ENCODE measurements around the gene HIPK2. TPM values are rescaled to one million over a fixed set of nuclear protein-coding genes. Genes with fewer than 3 reads are reported as not detected.

Gene HIPK2
- total RNA-seq, 1 donor from 2014 or later, result 75.8 TPM

- H3K4me1 Mint-ChIP-seq, result peaks cover 22% of the 10 kb centered on the region
- no peak overlapping the region for H3K27ac Mint-ChIP-seq
- no peak for TF ChIP-seq CTCF (IDR thresholded peaks at IDR 0.05; ENCODE audit: unreplicated experiment)
- DNase-seq (ENCODE audit: low spot score in 2 of 2, unreplicated experiment in 2 of 2), result no peak
- no peaks in the 10 kb centered on the region for H3K9me3 Mint-ChIP-seq
- no peaks in the 10 kb centered on the region for H3K27me3 Mint-ChIP-seq (ENCODE audit: low read depth)
- no peak overlapping the region for H3K4me3 Mint-ChIP-seq
- H3K36me3 Mint-ChIP-seq, result peaks cover 5% of the 10 kb centered on the region
These were observed 114.1 kb downstream of the HIPK2 start for GRCh38 chr7:139663608-139664177.

- no peaks in the 10 kb centered on the region for H3K27me3 Mint-ChIP-seq (ENCODE audit: low read depth)
These were observed 115.9 kb downstream of the HIPK2 start for GRCh38 chr7:139661903-139662302.

GRCh38 chr7:139661043-139661440, 116.8 kb downstream of the HIPK2 start:
- peaks cover 26% of the 10 kb centered on the region for H3K4me1 Mint-ChIP-seq
- DNase-seq (ENCODE audit: low spot score in 2 of 2, unreplicated experiment in 2 of 2), result no peak
- peak overlapping the region; percentile 75 for H3K27ac Mint-ChIP-seq
- no peaks in the 10 kb centered on the region for H3K27me3 Mint-ChIP-seq (ENCODE audit: low read depth)
- peaks cover 5% of the 10 kb centered on the region for H3K36me3 Mint-ChIP-seq
- TF ChIP-seq CTCF (IDR thresholded peaks at IDR 0.05; ENCODE audit: unreplicated experiment), result no peak
- H3K9me3 Mint-ChIP-seq, result no peaks in the 10 kb centered on the region
- no peak overlapping the region for H3K4me3 Mint-ChIP-seq

More at GRCh38 chr7:139661903-139662302, 115.9 kb downstream of the HIPK2 start:
- Mint-ChIP-seq H3K9me3 (no peaks in the 10 kb centered on the region), H3K4me3 (no peak overlapping the region), H3K36me3 (peaks cover 5% of the 10 kb centered on the region), H3K27ac (peak overlapping the region; percentile 75), H3K4me1 (peaks cover 22% of the 10 kb centered on the region)
- no peak for DNase-seq (ENCODE audit: low spot score in 2 of 2, unreplicated experiment in 2 of 2)
- no peak for TF ChIP-seq CTCF (IDR thresholded peaks at IDR 0.05; ENCODE audit: unreplicated experiment)

- TF ChIP-seq CTCF (IDR thresholded peaks at IDR 0.05; ENCODE audit: unreplicated experiment), result no peak
- Mint-ChIP-seq H3K9me3 (no peaks in the 10 kb centered on the region), H3K4me1 (peaks cover 26% of the 10 kb centered on the region), H3K27ac (peak overlapping the region; percentile 87), H3K4me3 (no peak overlapping the region), H3K27me3 (ENCODE audit: low read depth) (no peaks in the 10 kb centered on the region), H3K36me3 (peaks cover 3% of the 10 kb centered on the region)
- DNase-seq (ENCODE audit: low spot score in 2 of 2, unreplicated experiment in 2 of 2), result no peak
These were observed 117.3 kb downstream of the HIPK2 start for GRCh38 chr7:139660317-139661042.

GRCh38 chr7:139659922-139660316, 117.9 kb downstream of the HIPK2 start:
- Mint-ChIP-seq H3K4me3 (no peak overlapping the region), H3K27ac (no peak overlapping the region), H3K9me3 (no peaks in the 10 kb centered on the region), H3K4me1 (peaks cover 26% of the 10 kb centered on the region), H3K36me3 (peaks cover 3% of the 10 kb centered on the region), H3K27me3 (ENCODE audit: low read depth) (no peaks in the 10 kb centered on the region)
- DNase-seq (ENCODE audit: low spot score in 2 of 2, unreplicated experiment in 2 of 2), result no peak
- no peak for TF ChIP-seq CTCF (IDR thresholded peaks at IDR 0.05; ENCODE audit: unreplicated experiment)

Measured in mesothelial cell of epicardium (in vitro differentiated cells).